HG02885 (cell line): Measurements from ENCODE around the gene NUSAP1.
"Not testable (repeated sequence)": the region's sequence is repeated elsewhere in the genome, so short reads cannot be mapped to it uniquely, and the experiment has no call there.

ENCODE experiments used
- ATAC-seq: cut with Tn5 transposase; IDR thresholded peaks from one replicate; pipeline ENCODE4 v1.9.1; 2021; ENCODE audit warnings: mild to moderate bottlenecking; ENCODE audit not compliant: unreplicated experiment, poor library complexity

NUSAP1 gene

DNA sequence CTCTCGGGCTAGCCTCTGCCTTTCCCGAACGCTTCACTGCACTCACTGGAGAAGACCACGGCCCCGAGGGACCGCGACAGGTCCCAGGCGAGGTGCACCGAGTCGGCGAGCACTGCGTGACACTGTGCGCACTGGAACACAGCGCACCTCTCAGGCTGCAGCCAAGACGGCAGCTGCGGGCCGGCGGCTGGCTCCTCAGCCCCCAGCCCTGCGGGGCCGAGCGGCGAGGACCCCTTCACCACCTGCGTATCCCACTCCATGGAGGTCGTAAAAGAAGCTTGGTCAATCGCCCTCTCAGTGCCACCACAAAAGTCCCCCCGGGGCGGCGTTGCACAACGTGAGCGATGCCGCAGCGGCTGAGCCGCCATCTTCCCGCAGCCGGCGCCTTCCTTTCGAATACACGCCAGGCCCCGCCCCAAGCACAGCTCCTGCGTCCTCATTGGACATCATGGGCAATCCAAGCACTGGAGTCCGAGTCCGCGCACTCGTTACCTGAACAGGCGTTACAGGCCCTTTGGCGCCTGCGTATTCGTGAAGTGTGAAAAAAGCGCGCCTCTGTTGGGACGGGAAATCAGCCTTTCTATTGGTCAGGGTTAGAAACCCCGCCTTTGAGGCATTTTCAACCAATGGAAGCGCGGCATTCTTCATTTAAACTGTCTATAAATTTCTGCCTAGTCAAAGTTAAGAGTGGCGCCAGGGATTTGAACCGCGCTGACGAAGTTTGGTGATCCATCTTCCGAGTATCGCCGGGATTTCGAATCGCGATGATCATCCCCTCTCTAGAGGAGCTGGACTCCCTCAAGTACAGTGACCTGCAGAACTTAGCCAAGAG lies at the start of gene NUSAP1, which contains the start of gene OIP5:
TSS of gene NUSAP1 (plus strand) at position 688 of the 832 bp plus-strand sequence. CDS start at position 765, 77 bp downstream.
TSS of gene OIP5 (minus strand) at position 398 of the 832 bp plus-strand sequence. CDS start at position 368, 30 bp downstream.
- ATAC-seq = peak; percentile 90

GRCh38 chr15:41282980-41283652 lies 49.6 kb upstream of the NUSAP1 start:
- ATAC-seq = not testable (repeated sequence)

GRCh38 chr15:41283653-41284426 lies 48.8 kb upstream of the NUSAP1 start:
- ATAC-seq = peak; percentile 98

GRCh38 chr15:41284427-41285177 lies 48.1 kb upstream of the NUSAP1 start:
- no peak for ATAC-seq

DNA sequence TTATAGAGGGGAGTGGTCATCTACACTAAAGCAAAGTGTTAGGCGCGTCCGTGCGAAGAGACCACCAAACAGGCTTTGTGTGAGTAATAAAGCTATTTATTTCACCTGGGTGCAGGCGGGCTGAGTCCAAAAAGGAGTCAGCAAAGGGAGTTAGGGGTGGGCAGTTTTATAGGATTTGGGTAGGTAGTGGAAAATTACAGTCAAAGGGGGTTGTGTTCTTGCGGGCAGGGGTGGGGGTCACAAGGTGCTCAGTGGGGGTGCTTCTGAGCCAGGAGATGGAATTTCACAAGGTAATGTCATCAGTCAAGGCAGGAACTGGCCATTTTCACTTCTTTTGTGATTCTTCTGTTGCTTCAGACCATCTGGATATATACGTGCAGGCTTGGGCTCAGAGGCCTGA lies 47.4 kb upstream of the NUSAP1 start:
- no peak for ATAC-seq

GRCh38 chr15:41286665-41287333 lies 45.9 kb upstream of the NUSAP1 start:
- ATAC-seq = no peak

DNA sequence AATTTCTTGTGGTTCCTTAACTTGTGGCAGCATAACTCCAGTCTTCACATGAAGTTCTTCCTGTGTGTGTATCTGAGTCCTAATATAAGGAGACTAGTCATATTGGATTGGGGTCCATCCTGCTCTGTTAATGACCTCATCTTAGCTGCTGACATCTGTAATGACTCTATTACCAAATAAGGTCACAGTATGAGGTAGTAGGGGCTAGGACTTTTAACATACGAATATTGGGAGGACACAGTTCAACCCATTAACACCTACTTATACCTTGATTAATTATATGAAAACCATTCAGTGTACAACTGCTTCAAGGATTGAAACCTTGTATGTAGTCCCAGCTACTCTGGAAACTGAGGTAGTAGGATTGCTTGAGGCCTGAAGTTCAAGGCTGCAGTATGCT lies 44.2 kb upstream of the NUSAP1 start:
- no peak for ATAC-seq

DNA sequence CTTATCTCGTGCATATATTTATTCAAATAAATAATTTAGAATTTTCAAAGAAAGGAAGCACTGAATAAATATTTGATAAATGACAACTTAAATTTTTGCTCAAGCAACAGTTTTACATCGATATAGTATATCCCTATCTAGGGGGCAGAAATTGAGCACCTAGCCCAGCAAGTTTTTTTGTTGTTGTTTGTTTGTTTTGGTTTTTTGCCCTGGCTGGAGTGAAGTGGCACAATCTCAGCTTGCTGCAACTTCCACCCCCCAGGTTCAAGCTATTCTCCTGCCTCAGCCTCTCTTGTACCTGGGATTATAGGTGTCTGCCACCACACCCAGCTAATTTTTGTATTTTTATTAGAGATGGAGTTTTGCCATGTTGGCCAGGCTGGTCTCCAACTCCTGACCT lies 42.7 kb upstream of the NUSAP1 start:
- no peak for ATAC-seq

- peak; percentile 76 for ATAC-seq
Observed at GRCh38 chr15:41291065-41291631, 41.5 kb upstream of the NUSAP1 start.

DNA sequence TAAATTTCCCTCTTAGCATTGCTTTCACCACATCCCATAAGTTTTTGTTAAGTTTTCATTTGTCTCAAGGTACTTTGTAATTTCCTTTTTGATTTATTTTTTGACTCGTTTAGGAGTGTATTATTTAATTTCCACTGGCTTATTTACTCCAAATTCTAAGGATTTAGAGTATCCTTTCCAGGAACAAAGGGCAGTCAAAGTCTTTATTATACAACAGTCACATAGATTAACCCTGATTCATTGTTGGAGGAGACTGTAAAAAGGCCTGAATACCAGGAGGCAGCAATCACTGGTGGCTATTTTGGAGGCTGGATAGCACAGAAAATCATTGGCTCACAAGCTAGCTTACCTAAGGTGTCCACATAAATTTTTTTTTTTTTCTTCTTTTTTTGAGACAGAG lies 40.2 kb upstream of the NUSAP1 start:
- ATAC-seq = no peak

GRCh38 chr15:41301139-41301538 lies 31.5 kb upstream of the NUSAP1 start:
- not testable (repeated sequence) for ATAC-seq

DNA sequence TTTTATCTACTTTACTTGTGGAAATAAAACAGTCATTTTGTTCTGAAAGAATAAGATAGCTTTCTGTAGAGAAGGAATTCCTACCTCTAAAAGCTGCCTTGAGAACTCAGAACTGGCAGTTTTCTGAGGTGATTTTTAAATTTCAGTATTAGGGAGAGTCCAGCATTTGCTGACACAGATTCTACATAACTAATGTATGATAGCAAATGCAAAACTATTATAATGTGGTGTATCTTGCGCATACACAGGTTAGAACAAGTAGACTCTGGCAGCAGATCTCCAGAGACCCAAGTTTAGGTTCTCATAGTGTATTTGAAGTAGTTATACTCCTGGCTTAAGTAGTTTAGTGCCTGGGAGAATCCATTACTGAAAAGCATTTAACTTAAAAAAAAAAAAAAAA lies 31.1 kb upstream of the NUSAP1 start:
- ATAC-seq = no peak

- ATAC-seq = no peak
Observed at GRCh38 chr15:41304149-41304770, 28.4 kb upstream of the NUSAP1 start.

DNA sequence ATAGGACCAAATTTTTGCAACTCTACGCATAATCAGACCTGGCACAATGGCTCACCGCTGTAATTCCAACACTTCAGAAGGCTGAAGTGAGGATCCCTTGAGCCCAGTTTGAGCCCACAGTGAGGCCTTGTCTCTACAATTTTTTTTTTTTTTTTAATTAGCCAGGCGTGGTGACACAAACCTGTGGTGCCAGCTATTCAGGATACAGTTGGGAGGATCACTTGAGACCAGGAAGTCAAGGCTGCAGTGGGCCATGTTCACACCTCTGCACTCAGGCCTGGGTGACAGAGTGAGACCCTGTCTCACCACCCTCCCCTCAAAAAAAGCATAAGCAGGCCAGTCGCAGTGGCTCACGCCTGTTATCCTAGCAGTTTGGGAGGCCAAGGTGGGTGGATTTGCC lies 25.0 kb upstream of the NUSAP1 start:
- no peak for ATAC-seq

GRCh38 chr15:41309226-41309905 lies 23.3 kb upstream of the NUSAP1 start:
- no peak for ATAC-seq

DNA sequence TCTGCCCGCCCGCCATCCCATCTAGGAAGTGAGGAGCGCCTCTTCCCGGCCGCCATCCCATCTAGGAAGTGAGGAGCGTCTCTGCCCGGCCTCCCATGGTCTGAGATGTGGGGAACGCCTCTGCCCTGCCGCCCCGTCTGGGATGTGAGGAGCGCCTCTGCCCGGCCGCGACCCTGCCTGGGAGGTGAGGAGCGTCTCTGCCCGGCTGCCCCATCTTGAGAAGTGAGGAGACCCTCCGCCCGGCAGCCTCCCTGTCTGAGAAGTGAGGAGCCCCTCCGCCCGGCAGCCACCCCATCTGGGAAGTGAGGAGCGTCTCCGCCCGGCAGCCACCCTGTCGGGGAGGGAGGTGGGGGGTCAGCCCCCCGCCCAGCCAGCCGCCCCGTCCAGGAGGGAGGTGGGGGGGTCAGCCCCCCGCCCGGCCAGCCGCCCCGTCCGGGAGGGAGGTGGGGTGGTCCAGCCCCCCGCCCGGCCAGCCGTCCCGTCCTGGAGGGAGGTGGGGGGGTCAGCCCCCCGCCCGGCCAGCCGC lies 11.8 kb upstream of the NUSAP1 start:
- not testable (repeated sequence) for ATAC-seq

DNA sequence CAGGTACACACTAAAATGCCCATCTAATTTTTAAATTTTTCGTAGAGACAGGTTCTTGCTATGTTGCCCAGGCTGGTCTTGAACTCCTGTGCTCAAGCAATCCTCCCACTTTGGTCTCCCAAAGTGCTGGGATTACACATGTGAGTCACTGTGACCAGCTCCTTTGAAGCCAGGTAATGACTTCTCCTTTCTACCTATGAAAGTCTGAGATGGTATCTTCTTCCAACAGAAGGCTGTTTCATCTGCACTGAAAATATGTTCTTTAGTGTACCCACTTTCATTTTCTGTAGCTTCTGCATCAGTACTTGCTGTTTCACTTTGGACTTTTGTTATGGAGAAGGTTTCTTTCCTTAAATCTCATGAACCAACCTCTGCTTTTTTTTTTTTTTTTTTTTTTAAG lies 9.1 kb upstream of the NUSAP1 start:
- ATAC-seq = no peak

- ATAC-seq = no peak
Observed at GRCh38 chr15:41331281-41331680, 1.4 kb upstream of the NUSAP1 start.
